Subcutaneous abdominal adipose tissue (tissue), 5 donors: Measurements from ENCODE around the gene PXYLP1.

Experiments used
- H3K27ac ChIP-seq: one replicate; pipeline ENCODE4 v1.7.0; 2013; ENCODE audit warnings: low read depth, mild to moderate bottlenecking, inconsistent platforms, low read length, moderate library complexity
- H3K27me3 ChIP-seq, 5 donors: one replicate each; pipeline ENCODE4 v1.7.0; 2013; ENCODE audit warnings: low read length in 5 of 5, inconsistent platforms in 1 of 5; ENCODE audit not compliant: control insufficient read depth in 5 of 5, insufficient read depth in 4 of 5
- H3K36me3 ChIP-seq, 5 donors: one replicate each; pipeline ENCODE4 v1.7.0; 2013; ENCODE audit warnings: low read length in 5 of 5; ENCODE audit not compliant: control insufficient read depth in 5 of 5, insufficient read depth in 5 of 5
- H3K4me1 ChIP-seq, 5 donors: one replicate each; pipeline ENCODE4 v1.7.0; 2013; ENCODE audit warnings: low read length in 5 of 5, mild to moderate bottlenecking in 3 of 5, moderate library complexity in 1 of 5; ENCODE audit not compliant: control insufficient read depth in 5 of 5, insufficient read depth in 5 of 5
- H3K4me3 ChIP-seq, 5 donors: one replicate each; pipeline ENCODE4 v1.7.0; 2013; ENCODE audit warnings: low read length in 5 of 5, low read depth in 1 of 5
- H3K9ac ChIP-seq, 5 donors: one replicate each; pipeline ENCODE4 v1.7.0; 2013; ENCODE audit warnings: low read length in 5 of 5, mild to moderate bottlenecking in 4 of 5, moderate library complexity in 3 of 5
- H3K9me3 ChIP-seq, 5 donors: one replicate each; pipeline ENCODE4 v1.7.0; 2013; ENCODE audit warnings: low read length in 5 of 5; ENCODE audit not compliant: control insufficient read depth in 5 of 5
- donor health status: healthy.
- donor health status: healthy.
- donor health status: healthy.
- donor health status: healthy.
- donor health status: healthy.

PXYLP1 gene

DNA sequence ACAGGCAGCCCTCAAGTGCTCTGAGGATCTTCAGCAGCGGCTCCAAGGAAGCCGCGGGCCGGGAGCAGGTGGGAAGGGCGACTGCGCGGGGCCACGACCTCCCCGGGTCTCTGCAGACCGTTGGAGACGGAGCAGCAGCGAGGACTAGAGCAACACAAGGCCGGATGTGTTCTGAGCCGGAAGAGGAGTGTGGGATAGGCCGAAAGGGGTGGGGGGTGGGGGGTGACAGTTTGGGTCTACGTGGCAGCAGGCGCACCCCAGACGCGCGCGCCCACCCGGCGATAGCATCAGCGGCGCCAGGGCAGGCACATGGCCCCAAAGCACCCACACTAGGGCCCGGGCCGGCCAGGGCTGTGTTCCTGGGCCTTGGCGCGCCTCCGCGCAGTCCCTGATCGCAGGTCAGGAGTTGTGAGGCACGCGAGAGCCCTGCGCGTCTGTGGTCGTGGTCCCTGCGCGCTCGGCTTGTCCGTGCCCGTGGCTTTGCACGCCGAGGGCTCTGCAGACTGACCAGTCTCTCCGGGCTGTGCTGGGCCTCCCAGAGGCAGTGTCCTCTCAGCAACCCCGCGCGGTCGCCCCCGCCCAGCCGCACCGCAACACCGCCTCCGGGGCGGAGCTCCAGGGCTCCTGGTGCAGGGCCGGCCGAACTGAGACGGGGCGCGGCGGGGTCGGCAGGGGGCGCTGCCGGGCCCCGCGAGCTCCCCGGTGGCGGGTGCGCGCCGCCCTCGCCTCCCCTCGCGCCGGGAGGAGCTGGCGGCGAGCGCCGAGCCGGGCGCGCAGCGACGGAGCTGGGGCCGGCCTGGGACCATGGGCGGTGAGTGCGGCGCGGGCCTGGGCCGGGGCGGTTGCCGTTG lies at the start of gene PXYLP1:
Gene PXYLP1 (plus strand): TSS at position 725 of the 851 bp plus-strand sequence. CDS start 28,351 bp downstream, outside the sequence.
- H3K27ac ChIP-seq, result peak within 1 kb of the TSS; percentile 50
- H3K4me3 ChIP-seq, result peak within 1 kb of the TSS; percentile 61 to 97 (median 78)
- H3K27me3 ChIP-seq, result no peaks in the 10 kb centered on the region
- peak within 1 kb of the TSS in 4 of 5 donors; percentile 66 to 86 (median 76) for H3K9ac ChIP-seq
- H3K9me3 ChIP-seq, result no peaks in the 10 kb centered on the region
- H3K4me1 ChIP-seq, result peaks cover 0 to 24% (median 23%) of the 10 kb centered on the region in 5 donors
- H3K36me3 ChIP-seq, result no peaks in the 10 kb centered on the region

GRCh38 chr3:141183606-141184005 lies 48.0 kb upstream of the PXYLP1 start:
- Histone ChIP-seq H3K9ac (no peak overlapping the region), H3K36me3 (no peaks in the 10 kb centered on the region), H3K4me1 (no peaks in the 10 kb centered on the region)

DNA sequence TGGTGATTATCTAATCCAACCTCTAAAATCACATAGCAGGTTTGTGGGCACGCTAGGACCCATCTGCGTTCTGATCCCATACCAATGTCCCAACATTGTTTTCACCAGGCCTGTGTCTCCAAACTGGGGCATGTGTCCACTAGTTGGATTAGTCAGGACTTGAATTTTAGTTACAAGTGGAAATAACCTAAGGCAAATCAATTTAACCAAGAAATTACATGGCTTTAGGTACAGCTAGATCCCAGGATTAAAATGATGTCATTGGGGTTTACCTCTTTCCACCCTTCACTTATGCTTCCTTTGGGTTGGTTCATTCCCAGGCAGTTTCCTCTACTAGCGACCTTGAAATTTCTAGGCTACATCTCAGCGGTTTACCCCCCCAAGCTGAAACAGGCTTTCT lies 47.2 kb upstream of the PXYLP1 start:
- no peak overlapping the region for H3K9ac ChIP-seq
- H3K4me1 ChIP-seq, result no peaks in the 10 kb centered on the region
- no peaks in the 10 kb centered on the region for H3K36me3 ChIP-seq
- no peak overlapping the region for H3K27ac ChIP-seq
- peaks cover 0 to 3% (median 0%) of the 10 kb centered on the region in 5 donors for H3K27me3 ChIP-seq
- no peak overlapping the region for H3K4me3 ChIP-seq
- peaks cover 0 to 9% (median 6%) of the 10 kb centered on the region in 5 donors for H3K9me3 ChIP-seq

More at GRCh38 chr3:141183606-141184005, 48.0 kb upstream of the PXYLP1 start:
- Histone ChIP-seq H3K27me3 (peaks cover 0 to 3% (median 0%) of the 10 kb centered on the region in 5 donors), H3K4me3 (no peak overlapping the region), H3K9me3 (peaks cover 0 to 12% (median 6%) of the 10 kb centered on the region in 5 donors), H3K27ac (no peak overlapping the region)

GRCh38 chr3:141191097-141191749 lies 40.4 kb upstream of the PXYLP1 start:
- peaks cover 0 to 3% (median 0%) of the 10 kb centered on the region in 5 donors for H3K4me1 ChIP-seq
- no peaks in the 10 kb centered on the region for H3K9me3 ChIP-seq
- no peak overlapping the region for H3K9ac ChIP-seq
- peaks cover 0 to 13% (median 6%) of the 10 kb centered on the region in 5 donors for H3K27me3 ChIP-seq
- no peaks in the 10 kb centered on the region for H3K36me3 ChIP-seq
- no peak overlapping the region for H3K4me3 ChIP-seq
- no peak overlapping the region for H3K27ac ChIP-seq

DNA sequence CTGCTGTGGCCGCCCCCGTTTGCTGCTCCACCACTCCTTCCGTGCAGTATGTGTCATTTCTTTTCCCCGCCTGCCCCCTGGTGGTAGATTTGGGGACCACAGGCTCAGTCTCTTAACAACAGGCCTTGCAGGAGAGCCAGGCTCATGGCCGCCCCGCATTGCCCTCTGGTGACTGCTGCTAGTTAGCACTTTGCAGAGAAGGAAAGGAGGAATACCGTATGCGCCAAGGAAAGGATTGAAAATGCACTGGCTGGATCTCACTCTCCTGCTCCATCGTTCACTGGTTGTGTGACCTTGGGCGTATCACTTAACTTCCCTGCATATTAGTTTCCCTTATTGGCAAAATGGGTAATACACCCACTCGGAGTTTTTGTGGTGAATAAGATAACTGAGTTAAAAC lies 39.3 kb upstream of the PXYLP1 start:
- H3K36me3 ChIP-seq, result no peaks in the 10 kb centered on the region
- H3K4me1 ChIP-seq, result peaks cover 0 to 3% (median 0%) of the 10 kb centered on the region in 5 donors
- H3K9ac ChIP-seq, result no peak overlapping the region
- H3K9me3 ChIP-seq, result no peaks in the 10 kb centered on the region
- H3K27ac ChIP-seq, result no peak overlapping the region
- H3K4me3 ChIP-seq, result no peak overlapping the region
- H3K27me3 ChIP-seq, result peaks cover 0 to 13% (median 6%) of the 10 kb centered on the region in 5 donors

DNA sequence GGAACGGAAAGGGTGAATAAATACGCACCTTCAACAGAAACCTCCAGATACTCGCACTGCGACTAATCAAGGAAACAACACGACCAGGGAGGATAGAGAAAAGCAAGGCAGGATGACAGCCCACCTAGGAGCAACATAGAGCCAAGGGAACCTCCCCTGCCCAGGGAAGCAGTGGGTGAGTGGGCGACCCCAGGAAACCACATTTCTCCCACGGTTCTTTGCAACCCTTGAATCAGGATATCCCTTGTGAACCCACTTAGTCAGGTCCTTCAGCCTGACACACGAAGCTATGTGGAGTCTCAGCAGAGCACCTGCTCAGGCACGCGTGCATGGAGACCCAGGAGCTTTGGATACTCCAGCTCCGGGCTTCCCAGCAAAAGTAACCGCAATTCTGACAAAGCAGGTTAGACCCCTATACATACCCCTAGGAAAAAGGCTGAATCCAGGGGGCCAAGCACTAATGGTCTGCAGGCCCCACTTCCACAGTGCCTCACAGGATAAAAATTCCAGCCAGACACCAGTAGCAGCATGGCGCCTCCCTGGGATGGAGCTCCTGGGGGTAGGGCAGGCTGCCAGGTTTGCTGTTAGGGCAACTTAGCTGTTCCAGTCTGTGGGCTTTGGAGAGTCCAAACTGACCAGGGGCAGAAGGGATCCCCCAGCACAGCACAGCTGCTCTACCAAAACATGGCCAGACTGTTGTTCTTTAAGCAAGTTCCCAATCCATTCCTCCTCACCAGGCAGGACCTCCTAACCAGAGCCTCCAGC lies 38.4 kb upstream of the PXYLP1 start:
- peaks cover 0 to 3% (median 0%) of the 10 kb centered on the region in 5 donors for H3K4me1 ChIP-seq

DNA sequence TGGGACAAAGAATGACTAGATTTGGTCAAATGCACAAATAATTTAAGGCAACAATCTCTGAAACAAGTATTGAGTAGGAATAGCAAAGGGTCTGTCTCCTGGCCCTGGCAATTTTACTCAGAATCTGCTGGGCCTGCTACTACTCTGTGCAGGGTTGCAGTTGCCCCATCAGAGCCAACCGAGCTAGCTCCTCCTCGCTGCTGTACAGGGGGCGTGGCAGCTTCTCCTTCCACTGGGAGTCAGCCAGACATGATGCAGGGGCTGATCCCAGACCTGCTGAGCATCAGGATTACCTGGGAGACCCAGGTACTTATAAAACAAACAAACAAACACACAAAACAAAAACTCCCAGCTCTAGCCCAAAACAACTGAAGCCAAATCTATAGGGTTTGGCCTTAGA lies 30.5 kb upstream of the PXYLP1 start:
- H3K36me3 ChIP-seq, result no peaks in the 10 kb centered on the region
- H3K4me3 ChIP-seq, result no peak overlapping the region
- H3K27me3 ChIP-seq, result no peaks in the 10 kb centered on the region
- H3K9ac ChIP-seq, result no peak overlapping the region
- no peak overlapping the region for H3K27ac ChIP-seq
- no peaks in the 10 kb centered on the region for H3K9me3 ChIP-seq
- no peaks in the 10 kb centered on the region for H3K4me1 ChIP-seq

More for the DNA sequence above, 38.4 kb upstream of the PXYLP1 start:
- no peaks in the 10 kb centered on the region for H3K9me3 ChIP-seq
- H3K36me3 ChIP-seq, result no peaks in the 10 kb centered on the region
- no peak overlapping the region for H3K4me3 ChIP-seq
- peaks cover 0 to 13% (median 6%) of the 10 kb centered on the region in 5 donors for H3K27me3 ChIP-seq
- no peak overlapping the region for H3K27ac ChIP-seq
- H3K9ac ChIP-seq, result no peak overlapping the region

- H3K27me3 ChIP-seq, result no peaks in the 10 kb centered on the region
- H3K27ac ChIP-seq, result no peak overlapping the region
- H3K9me3 ChIP-seq, result no peaks in the 10 kb centered on the region
- no peaks in the 10 kb centered on the region for H3K36me3 ChIP-seq
- H3K9ac ChIP-seq, result no peak overlapping the region
- no peak overlapping the region for H3K4me3 ChIP-seq
- no peaks in the 10 kb centered on the region for H3K4me1 ChIP-seq
Measured at GRCh38 chr3:141202682-141203081, 28.9 kb upstream of the PXYLP1 start.

DNA sequence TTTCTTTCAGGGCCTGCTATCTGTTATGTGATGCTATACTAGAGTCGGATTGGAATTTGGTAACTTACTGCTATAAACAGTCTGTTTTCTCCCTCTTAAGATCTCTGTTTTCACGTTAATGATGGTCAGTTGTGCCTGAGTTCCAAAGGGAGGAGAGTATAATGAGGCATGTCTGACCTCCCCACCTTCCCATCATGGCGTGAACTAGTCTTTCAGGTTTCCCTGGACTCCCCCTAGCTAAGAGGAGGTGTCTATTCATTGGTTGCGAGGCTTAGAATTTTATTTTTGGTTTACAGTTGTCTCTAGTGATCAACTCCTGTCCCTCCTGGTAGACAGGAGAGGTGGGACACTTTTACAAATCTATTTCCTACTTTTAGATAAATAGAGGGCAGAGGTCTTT lies 27.8 kb upstream of the PXYLP1 start:
- Histone ChIP-seq H3K4me3 (no peak overlapping the region), H3K27ac (no peak overlapping the region), H3K27me3 (no peaks in the 10 kb centered on the region), H3K9ac (no peak overlapping the region), H3K36me3 (no peaks in the 10 kb centered on the region), H3K9me3 (no peaks in the 10 kb centered on the region), H3K4me1 (no peaks in the 10 kb centered on the region)
